SK-N-SH (cell line): Measurements from ENCODE around the gene TBCD. TPM values are rescaled to one million over a fixed set of nuclear protein-coding genes. Genes with fewer than 3 reads are reported as not detected.
A peak's percentile ranks its signal among the peaks of the same experiment; 100 is the strongest.

ENCODE experiments used
- CTCF ChIA-PET: fragments of 300-600, 350-600 bp; formaldehyde crosslinking; extraction: SDS; loops from one replicate; lab custom pipeline; 2021; lab: Yijun Ruan, JAX
- POLR2A ChIA-PET: fragments of 350-600 bp; sonication (Branson Sonifier 250); formaldehyde crosslinking; extraction: SDS; loops from one replicate; lab custom pipeline; 2020; ENCODE audit warnings: antibody characterized with exemption, inconsistent platforms; lab: Yijun Ruan, JAX
- DNase-seq: peaks from one replicate; pipeline ENCODE4 v3.0.0; 2012
- H2AFZ ChIP-seq: fragments of 200-600 bp; sonication (generic); 2 replicates; pipeline ENCODE4 v1.8.1; 2016; ENCODE audit warnings: antibody characterized with exemption, mild to moderate bottlenecking, low read depth
- H3F3A ChIP-seq: fragments of 200-600 bp; sonication (generic); replicated peaks from 2 replicates; pipeline ENCODE3; 2016; ENCODE audit warnings: antibody characterized with exemption, mild to moderate bottlenecking; ENCODE audit not compliant: insufficient read depth
- H3K27ac ChIP-seq, 2 experiments: fragments of 200-500 bp in 1 of 2; fragments of 200-600 bp in 1 of 2; sonication (Bioruptor generic) in 1 of 2; sonication (generic), shearing (Covaris generic) in 1 of 2; 2 replicates each; pipeline versions ENCODE4 v1.5.1 to v1.6.1; 2014 to 2016; ENCODE audit warnings: low read depth in 2 of 2, inconsistent platforms in 1 of 2, low read length in 1 of 2, mild to moderate bottlenecking in 1 of 2, mixed read lengths in 1 of 2
- H3K27me3 ChIP-seq: fragments of 200-600 bp; sonication (generic), shearing (Covaris generic); 2 replicates; pipeline ENCODE4 v1.6.1; 2016; ENCODE audit warnings: mixed run types; ENCODE audit not compliant: insufficient read depth
- H3K36me3 ChIP-seq, 2 experiments: fragments of 200-500 bp in 1 of 2; fragments of 200-600 bp in 1 of 2; sonication (Bioruptor generic) in 1 of 2; sonication (generic) in 1 of 2; replicated peaks in 1 of 2; 2 replicates each; pipeline versions ENCODE3 to v1.5.1; 2014 to 2016; ENCODE audit warnings: low read length in 1 of 2, mild to moderate bottlenecking in 1 of 2; ENCODE audit not compliant: insufficient read depth in 2 of 2, control insufficient read depth in 1 of 2
- H3K4me1 ChIP-seq, 2 experiments: fragments of 200-500 bp in 1 of 2; fragments of 200-600 bp in 1 of 2; sonication (Bioruptor generic) in 1 of 2; sonication (generic), shearing (Covaris generic) in 1 of 2; 2 replicates each; pipeline versions ENCODE4 v1.5.1 to v1.6.1; 2014 to 2016; ENCODE audit warnings: low read depth in 1 of 2, low read length in 1 of 2, mixed run types in 1 of 2; ENCODE audit not compliant: insufficient read depth in 2 of 2, control insufficient read depth in 1 of 2
- H3K4me2 ChIP-seq: fragments of 200-600 bp; sonication (generic), shearing (Covaris generic); 2 replicates; pipeline ENCODE4 v1.6.1; 2017; ENCODE audit warnings: mixed run types
- H3K4me3 ChIP-seq, 2 experiments: fragments of 200-500 bp in 1 of 2; fragments of 200-600 bp in 1 of 2; sonication (Bioruptor generic) in 1 of 2; sonication (generic), shearing (Covaris generic) in 1 of 2; 2 replicates each; pipeline versions ENCODE4 v1.5.1 to v1.8.1; 2014 to 2016; ENCODE audit warnings: low read depth in 2 of 2, inconsistent platforms in 1 of 2, low read length in 1 of 2, mild to moderate bottlenecking in 1 of 2, mixed read lengths in 1 of 2, moderate library complexity in 1 of 2
- H3K79me2 ChIP-seq: fragments of 200-600 bp; sonication (generic); 2 replicates; pipeline ENCODE4 v1.8.1; 2017; ENCODE audit warnings: mild to moderate bottlenecking; ENCODE audit not compliant: insufficient read depth
- H3K9ac ChIP-seq: fragments of 200-600 bp; sonication (generic); 2 replicates; pipeline ENCODE4 v1.6.1; 2017; ENCODE audit warnings: mixed run types
- H3K9me2 ChIP-seq: fragments of 200-600 bp; sonication (generic); 2 replicates; pipeline ENCODE4 v1.6.1; 2017; ENCODE audit warnings: mixed run types
- H3K9me3 ChIP-seq: fragments of 200-600 bp; sonication (generic); 2 replicates; pipeline ENCODE4 v1.6.1; 2017; ENCODE audit warnings: mixed run types, mild to moderate bottlenecking, moderate library complexity
- H4K20me1 ChIP-seq: fragments of 200-600 bp; sonication (generic); 2 replicates; pipeline ENCODE4 v1.6.1; 2017; ENCODE audit warnings: mild to moderate bottlenecking, mixed run types; ENCODE audit not compliant: insufficient read depth
- CHD2 ChIP-seq: fragments of 150-350 bp; IDR thresholded peaks from 2 replicates; pipeline ENCODE4 v1.6.1; 2018; ENCODE audit warnings: low read length; ENCODE audit not compliant: partially characterized antibody
- EZH2phosphoT487 ChIP-seq: fragments of 200-600 bp; sonication (generic); IDR thresholded peaks from 2 replicates; pipeline ENCODE4 v1.6.1; 2017; ENCODE audit warnings: low read depth, mixed run types, mild to moderate bottlenecking, antibody characterized with exemption, moderate library complexity, borderline replicate concordance
- FOSL2 ChIP-seq: IDR thresholded peaks from 2 replicates; pipeline ENCODE4 v1.4.0; 2012; ENCODE audit warnings: low read depth, mild to moderate bottlenecking, moderate library complexity, borderline replicate concordance
- FOXJ3 ChIP-seq: sonication (generic); formaldehyde crosslinking; IDR thresholded peaks from 2 replicates; pipeline ENCODE4 v1.5.1; 2020; ENCODE audit warnings: mild to moderate bottlenecking, missing genetic modification reagents
- FOXM1 ChIP-seq: IDR thresholded peaks from 2 replicates; pipeline ENCODE4 v1.4.0; 2012; ENCODE audit warnings: low read depth, mild to moderate bottlenecking
- GATA2 ChIP-seq: sonication (generic); formaldehyde crosslinking; IDR thresholded peaks from 2 replicates; pipeline ENCODE4 v1.5.0; 2020; ENCODE audit warnings: mild to moderate bottlenecking, missing genetic modification reagents
- MAX ChIP-seq: IDR thresholded peaks from 2 replicates; pipeline ENCODE4 v1.4.0; 2012; ENCODE audit warnings: low read depth
- RAD21 ChIP-seq: IDR thresholded peaks from 2 replicates; pipeline ENCODE4 v1.6.1; 2012; ENCODE audit warnings: mild to moderate bottlenecking, low read length
- REST ChIP-seq: IDR thresholded peaks from 2 replicates; pipeline ENCODE4 v1.6.1; 2012; ENCODE audit warnings: mild to moderate bottlenecking, low read depth, low read length, moderate library complexity
- RFX5 ChIP-seq: IDR thresholded peaks from 2 replicates; pipeline ENCODE4 v1.6.1; 2012; ENCODE audit warnings: mild to moderate bottlenecking, improper control_type of control experiment, low read length
- RXRA ChIP-seq: IDR thresholded peaks from 2 replicates; pipeline ENCODE4 v1.4.0; 2012; ENCODE audit warnings: low read depth, mild to moderate bottlenecking, borderline replicate concordance
- SIN3A ChIP-seq: IDR thresholded peaks from 2 replicates; pipeline ENCODE4 v1.6.1; 2012; ENCODE audit warnings: low read depth, mild to moderate bottlenecking, low read length, moderate library complexity, borderline replicate concordance
- SMC3 ChIP-seq: IDR thresholded peaks from 2 replicates; pipeline ENCODE4 v1.6.1; 2012; ENCODE audit warnings: low read depth, low read length, improper control_type of control experiment
- TEAD4 ChIP-seq: IDR thresholded peaks from 2 replicates; pipeline ENCODE4 v1.4.0; 2012; ENCODE audit warnings: mild to moderate bottlenecking, borderline replicate concordance; ENCODE audit not compliant: insufficient read depth
- USF1 ChIP-seq: IDR thresholded peaks from 2 replicates; pipeline ENCODE4 v1.4.0; 2012; ENCODE audit warnings: low read depth, borderline replicate concordance
- WGBS: methylation state at CpG from one replicate; pipeline ENCODE4 v1.1.6; 2017; ENCODE audit warnings: low lambda C conversion rate; 5-methylcytosine and 5-hydroxymethylcytosine counted together
- polyA plus RNA-seq, 3 experiments: library from polyadenylated mRNA; depleted of rRNA; stranded (reverse); fragments of >200 nt; gene quantifications; 2 replicates each; pipeline ENCODE4 v1.2.3, GENCODE V29; 2012
- TF ChIP-seq, protein P1 (sequence below): fragments of 200-600 bp; sonication (generic); IDR thresholded peaks from 2 replicates; pipeline ENCODE4 v1.6.1; 2017; ENCODE audit warnings: antibody characterized with exemption, mild to moderate bottlenecking, moderate library complexity
- TF ChIP-seq, protein P2 (sequence below): fragments of 150-350 bp; IDR thresholded peaks from 2 replicates; pipeline ENCODE4 v1.6.1; 2016; ENCODE audit warnings: mild to moderate bottlenecking, low read depth, low read length

Gene TBCD
- polyA plus RNA-seq, 1 of the 3 experiments (the other 2 are of a cell fraction) = 107 TPM

GRCh38 chr17:82716203-82717010, 35.5 kb upstream of the TBCD start, which contains the start of gene FN3KRP (continued):
- TF ChIP-seq, protein P1, sequence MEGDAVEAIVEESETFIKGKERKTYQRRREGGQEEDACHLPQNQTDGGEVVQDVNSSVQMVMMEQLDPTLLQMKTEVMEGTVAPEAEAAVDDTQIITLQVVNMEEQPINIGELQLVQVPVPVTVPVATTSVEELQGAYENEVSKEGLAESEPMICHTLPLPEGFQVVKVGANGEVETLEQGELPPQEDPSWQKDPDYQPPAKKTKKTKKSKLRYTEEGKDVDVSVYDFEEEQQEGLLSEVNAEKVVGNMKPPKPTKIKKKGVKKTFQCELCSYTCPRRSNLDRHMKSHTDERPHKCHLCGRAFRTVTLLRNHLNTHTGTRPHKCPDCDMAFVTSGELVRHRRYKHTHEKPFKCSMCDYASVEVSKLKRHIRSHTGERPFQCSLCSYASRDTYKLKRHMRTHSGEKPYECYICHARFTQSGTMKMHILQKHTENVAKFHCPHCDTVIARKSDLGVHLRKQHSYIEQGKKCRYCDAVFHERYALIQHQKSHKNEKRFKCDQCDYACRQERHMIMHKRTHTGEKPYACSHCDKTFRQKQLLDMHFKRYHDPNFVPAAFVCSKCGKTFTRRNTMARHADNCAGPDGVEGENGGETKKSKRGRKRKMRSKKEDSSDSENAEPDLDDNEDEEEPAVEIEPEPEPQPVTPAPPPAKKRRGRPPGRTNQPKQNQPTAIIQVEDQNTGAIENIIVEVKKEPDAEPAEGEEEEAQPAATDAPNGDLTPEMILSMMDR = no peak
- TF ChIP-seq MAX (peak; percentile 81; the same call in 1 of the 2 replicates), RAD21 (no peak), TEAD4 (no peak), CHD2 (peak; percentile 84), SMC3 (no peak), GATA2 (CRISPR knock-in tag) (no peak), EZH2phosphoT487 (no peak), FOXM1 (no peak)
- TF ChIP-seq, all 33 proteins: peak for 10

GRCh38 chr17:82718986-82719685, 32.7 kb upstream of the TBCD start:
- Histone ChIP-seq H3K9ac (no peak overlapping the region), H3K4me2 (no peak overlapping the region), H2AFZ (no peak overlapping the region), H3K27ac (no peak overlapping the region), H4K20me1 (peaks cover 7% of the 10 kb centered on the region; the same call in 1 of the 2 replicates), H3K27me3 (no peaks in the 10 kb centered on the region), H3K79me2 (peaks cover 28% of the 10 kb centered on the region), H3K9me3 (no peaks in the 10 kb centered on the region), H3F3A (peaks cover 5% of the 10 kb centered on the region), H3K4me3 (no peak overlapping the region), H3K4me1 (peaks cover 0 to 13% of the 10 kb centered on the region in 2 experiments; a peak in 1 of 4 replicates), H3K9me2 (no peaks in the 10 kb centered on the region), H3K36me3 (peaks cover 24% of the 10 kb centered on the region in 2 experiments)
- 97% methylated on average over 18 of the region's 18 CpGs for WGBS
- ChIA-PET POLR2A (no interaction called here), CTCF (no interaction called here)
- DNase-seq = no peak
- TF ChIP-seq RXRA (no peak), FOXM1 (no peak), REST (no peak), SIN3A (no peak), RFX5 (no peak), FOSL2 (no peak), USF1 (no peak), FOXJ3 (CRISPR knock-in tag) (no peak), EZH2phosphoT487 (no peak)
- TF ChIP-seq, protein P1 = no peak
- TF ChIP-seq, protein P2, sequence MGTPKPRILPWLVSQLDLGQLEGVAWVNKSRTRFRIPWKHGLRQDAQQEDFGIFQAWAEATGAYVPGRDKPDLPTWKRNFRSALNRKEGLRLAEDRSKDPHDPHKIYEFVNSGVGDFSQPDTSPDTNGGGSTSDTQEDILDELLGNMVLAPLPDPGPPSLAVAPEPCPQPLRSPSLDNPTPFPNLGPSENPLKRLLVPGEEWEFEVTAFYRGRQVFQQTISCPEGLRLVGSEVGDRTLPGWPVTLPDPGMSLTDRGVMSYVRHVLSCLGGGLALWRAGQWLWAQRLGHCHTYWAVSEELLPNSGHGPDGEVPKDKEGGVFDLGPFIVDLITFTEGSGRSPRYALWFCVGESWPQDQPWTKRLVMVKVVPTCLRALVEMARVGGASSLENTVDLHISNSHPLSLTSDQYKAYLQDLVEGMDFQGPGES = no peak
